ENCODE results near the gene ZNHIT2. TPM values are rescaled to one million over a fixed set of nuclear protein-coding genes. Genes with fewer than 3 reads are reported as not detected.
A peak's percentile ranks its signal among the peaks of the same experiment; 100 is the strongest.

The ZNHIT2 gene
- total and polyA plus RNA-seq, 2 of the 13 experiments (the other 11 are each of a cell fraction or from before 2014, with no cell fraction given): 1.1 to 6.5 TPM

GRCh38 chr11:65083834-65084597, 33.5 kb downstream of the ZNHIT2 start, which contains the start of the genes CDCA5 and ZFPL1 (continued):
- TF ChIP-seq ZNF891 (CRISPR knock-in tag; IDR thresholded peaks at IDR 0.05) (peak; percentile 1; the same call in 1 of the 2 replicates), HNF4A (CRISPR knock-in tag; IDR thresholded peaks at IDR 0.05) (peak; percentile 20; the same call in 1 of the 2 replicates), ZMYM3 (CRISPR knock-in tag; IDR thresholded peaks at IDR 0.05) (no peak), MBNL3 (CRISPR knock-in tag; conservative IDR thresholded peaks at IDR 0.05) (no peak), ZNF281 (CRISPR knock-in tag; IDR thresholded peaks at IDR 0.05; ENCODE audit: borderline replicate concordance) (peak; percentile 67; the same call in 1 of the 2 replicates), ZNF768 (CRISPR knock-in tag; IDR thresholded peaks at IDR 0.05) (peak; percentile 18; the same call in 1 of the 2 replicates), ZSCAN31 (CRISPR knock-in tag; IDR thresholded peaks at IDR 0.05; ENCODE audit: low read depth) (0 out of 2 replicates have a peak, but pooled peaks have one; percentile 54), ZNF503 (CRISPR knock-in tag; IDR thresholded peaks at IDR 0.05) (no peak), CEBPZ (IDR thresholded peaks at IDR 0.05; ENCODE audit: low read length) (no peak), ZNF432 (CRISPR knock-in tag; IDR thresholded peaks at IDR 0.05; ENCODE audit: borderline replicate concordance) (no peak), RARA (CRISPR knock-in tag; IDR thresholded peaks at IDR 0.05) (no peak), ZBTB44 (CRISPR knock-in tag; IDR thresholded peaks at IDR 0.05) (peak; percentile 50; the same call in 1 of the 2 replicates), AKNA (CRISPR knock-in tag; IDR thresholded peaks at IDR 0.05; ENCODE audit: borderline replicate concordance) (no peak)
